Renal cortical epithelial cell (primary cell): ENCODE data around the gene NPSR1. TPM values are rescaled to one million over a fixed set of nuclear protein-coding genes. Genes with fewer than 3 reads are reported as not detected.
"Not testable (repeated sequence)": the region's sequence is repeated elsewhere in the genome, so short reads cannot be mapped to it uniquely, and the experiment has no call there.

Source experiments
- DNase-seq: peaks from one replicate; pipeline ENCODE4 v3.0.0-alpha.2; 2011; ENCODE audit warnings: low read depth
- total RNA-seq: library from RNA; depleted of rRNA; stranded (reverse); fragments of >200 nt; gene quantifications from 2 replicates; pipeline ENCODE4 v1.2.3, GENCODE V29; 2014

NPSR1 gene, protein sequence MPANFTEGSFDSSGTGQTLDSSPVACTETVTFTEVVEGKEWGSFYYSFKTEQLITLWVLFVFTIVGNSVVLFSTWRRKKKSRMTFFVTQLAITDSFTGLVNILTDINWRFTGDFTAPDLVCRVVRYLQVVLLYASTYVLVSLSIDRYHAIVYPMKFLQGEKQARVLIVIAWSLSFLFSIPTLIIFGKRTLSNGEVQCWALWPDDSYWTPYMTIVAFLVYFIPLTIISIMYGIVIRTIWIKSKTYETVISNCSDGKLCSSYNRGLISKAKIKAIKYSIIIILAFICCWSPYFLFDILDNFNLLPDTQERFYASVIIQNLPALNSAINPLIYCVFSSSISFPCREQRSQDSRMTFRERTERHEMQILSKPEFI
- not detected in 2 replicates for total RNA-seq

DNA sequence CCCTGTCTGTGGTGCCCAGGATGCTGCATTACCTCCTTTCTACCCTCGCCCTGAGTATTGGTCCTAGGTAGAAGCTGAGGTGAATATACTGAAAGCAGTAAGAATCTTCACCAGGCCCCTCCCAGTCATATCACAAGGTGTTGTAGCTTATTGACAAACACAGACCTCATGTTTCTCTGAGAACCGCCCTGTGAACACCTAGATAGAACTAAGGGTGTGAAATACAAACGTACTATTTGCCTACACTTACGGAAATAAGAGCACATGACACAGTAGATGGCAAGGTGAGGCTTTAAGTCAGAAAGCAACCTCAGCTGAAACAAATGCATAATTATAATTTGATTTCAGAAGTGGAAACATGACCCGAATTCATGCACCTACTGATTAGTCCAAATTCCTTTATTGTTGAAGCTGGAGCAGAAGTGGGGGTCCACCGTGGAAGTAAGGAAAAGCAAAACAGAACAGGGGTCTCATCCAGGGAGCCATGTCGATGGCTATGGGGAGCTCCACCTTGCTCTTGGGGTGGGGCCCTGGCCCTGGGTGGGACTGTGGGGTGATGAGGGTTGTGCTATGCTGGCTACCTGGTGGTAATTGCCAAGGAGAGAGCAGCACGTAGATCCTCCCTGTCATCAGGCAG is at the start of gene NPSR1:
NPSR1 (plus strand) TSS at position 587 of the 637 bp plus-strand sequence. CDS start 195 bp downstream, outside the sequence.
- DNase-seq = no peak

DNA sequence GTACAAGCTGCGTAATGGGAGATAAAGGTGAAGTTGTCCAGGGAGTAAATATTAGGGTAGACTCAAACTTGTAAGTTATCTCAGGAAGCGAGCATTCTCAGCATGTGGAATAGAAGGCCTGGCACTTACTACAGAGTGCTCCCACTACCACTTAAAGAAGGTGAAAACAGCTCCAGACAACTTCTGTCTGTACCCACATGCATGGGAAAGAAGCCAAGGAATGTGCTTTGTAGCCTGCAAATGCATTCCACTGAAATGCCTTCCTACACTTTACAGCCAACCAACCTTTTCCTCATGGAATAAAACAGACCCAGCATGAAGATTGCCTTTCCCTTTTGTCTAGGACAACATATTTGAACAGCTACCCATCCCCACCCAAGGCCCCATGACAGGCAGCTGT is 45.4 kb upstream of the NPSR1 start:
- peak; percentile 84 for DNase-seq

DNA sequence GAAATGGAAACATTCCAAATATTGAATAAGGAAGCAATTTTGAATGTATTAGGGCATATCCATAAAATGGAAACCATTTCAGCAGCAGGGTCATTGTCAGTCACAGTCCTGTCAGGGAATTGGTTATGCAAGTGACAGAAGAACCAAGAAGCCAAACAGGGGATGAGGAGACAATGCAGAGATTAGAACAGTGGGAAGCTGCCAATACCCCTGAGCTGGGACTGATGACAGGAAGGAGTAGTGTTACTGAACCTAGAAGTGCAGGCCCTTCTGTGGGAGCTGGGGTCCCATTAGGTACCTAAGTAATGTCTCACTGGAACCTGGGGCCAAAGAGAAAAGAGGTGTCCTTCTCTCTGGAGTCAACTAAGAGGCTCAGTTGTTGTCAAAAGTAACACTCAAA is 37.6 kb upstream of the NPSR1 start:
- no peak for DNase-seq

DNA sequence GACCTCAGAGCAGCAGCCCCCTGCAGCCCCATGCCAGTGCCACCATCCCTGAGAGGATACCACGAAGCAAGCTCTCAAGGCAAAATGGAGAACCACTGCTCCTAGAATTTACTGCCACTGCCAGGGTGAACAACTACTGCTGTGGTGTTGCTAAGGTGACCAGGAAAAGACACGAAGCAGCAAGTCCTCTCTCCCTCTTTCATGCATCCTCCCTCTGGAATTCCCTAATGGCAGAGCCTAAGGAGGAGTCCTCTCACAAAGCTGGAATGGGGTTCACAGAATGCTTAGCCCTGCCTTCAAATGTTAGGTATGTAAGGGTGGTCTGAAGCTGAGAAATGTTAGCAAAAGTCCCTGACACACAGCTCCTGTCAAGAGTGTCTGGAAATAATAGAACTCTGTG is 35.8 kb upstream of the NPSR1 start:
- no peak for DNase-seq

DNA sequence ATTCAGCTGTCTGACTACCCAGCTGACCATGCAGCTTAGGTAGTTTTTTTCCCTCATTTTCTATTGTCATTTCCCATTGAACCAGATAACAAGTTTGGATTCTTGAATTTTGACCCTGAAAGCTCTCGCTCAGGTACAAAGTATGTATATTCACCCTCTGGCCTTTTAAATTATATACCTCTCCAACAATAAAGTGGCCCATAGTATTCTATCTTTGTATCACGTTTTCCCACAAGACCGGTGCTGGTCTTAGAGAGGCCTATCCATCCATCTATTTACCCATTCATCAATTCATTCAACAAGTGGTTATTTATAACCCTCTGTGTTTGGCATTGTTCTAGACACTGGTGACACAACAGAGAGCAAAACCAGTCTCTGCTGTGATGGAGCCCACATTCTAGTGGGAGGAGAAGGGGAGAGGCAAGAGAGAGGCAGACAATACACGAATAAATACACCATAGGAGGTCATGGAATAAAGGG is 35.2 kb upstream of the NPSR1 start:
- no peak for DNase-seq

DNA sequence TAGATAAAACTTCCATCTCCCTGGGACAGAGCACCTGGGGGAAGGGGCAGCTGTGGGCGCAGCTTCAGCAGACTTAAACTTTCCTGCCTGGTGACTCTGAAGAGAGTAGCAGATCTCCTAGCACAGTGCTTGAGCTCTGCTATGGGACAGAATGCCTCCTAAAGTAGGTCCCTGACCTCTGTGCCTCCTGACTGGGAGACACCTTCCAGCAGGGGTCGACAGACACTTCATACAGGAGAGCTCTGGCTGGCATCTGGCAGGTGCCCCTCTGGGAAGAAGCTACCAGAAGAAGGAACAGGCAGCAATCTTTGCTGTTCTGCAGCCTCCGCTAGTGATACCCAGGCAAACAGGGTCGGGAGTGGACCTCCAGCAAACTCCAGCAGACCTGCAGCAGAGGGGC is 29.4 kb upstream of the NPSR1 start:
- not testable (repeated sequence) for DNase-seq

DNA sequence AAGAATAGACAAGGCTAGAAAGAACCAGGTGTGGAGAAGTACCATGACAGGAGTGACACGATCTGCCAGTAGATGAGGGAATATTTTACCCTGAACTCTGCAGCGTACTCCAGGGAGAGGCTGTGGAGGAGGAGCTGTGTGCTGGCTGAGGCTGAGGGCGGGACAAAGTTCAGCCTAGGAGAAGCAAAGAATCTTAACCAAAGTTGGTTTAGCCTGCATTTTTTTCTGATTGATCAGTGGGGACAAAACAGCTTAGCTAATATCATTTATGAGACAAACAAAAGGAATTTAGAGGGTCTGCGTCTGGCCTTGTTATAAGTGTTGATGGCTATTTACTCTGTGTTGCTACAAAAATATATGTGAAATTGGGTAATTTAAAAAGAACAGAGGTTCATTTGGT is 5.2 kb upstream of the NPSR1 start:
- peak; percentile 69 for DNase-seq

DNA sequence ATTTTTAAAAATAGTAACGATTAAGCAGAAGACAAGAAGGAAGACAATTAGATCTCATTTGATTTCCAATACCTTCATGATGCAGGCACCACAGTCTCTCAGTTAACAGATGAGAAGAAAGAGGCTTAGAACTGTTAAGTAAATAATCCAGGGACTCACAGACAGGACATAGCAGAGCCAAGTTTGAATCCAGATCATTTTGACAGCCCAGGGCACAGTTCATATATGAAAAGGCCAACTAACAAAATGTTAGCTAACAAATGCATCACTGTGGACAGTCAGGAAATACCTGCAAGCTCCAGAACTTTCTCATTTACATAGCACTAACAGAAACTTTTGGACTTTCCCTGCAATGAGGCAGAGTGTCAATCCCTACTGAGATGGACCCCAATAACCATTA is 4.2 kb upstream of the NPSR1 start:
- no peak for DNase-seq

DNA sequence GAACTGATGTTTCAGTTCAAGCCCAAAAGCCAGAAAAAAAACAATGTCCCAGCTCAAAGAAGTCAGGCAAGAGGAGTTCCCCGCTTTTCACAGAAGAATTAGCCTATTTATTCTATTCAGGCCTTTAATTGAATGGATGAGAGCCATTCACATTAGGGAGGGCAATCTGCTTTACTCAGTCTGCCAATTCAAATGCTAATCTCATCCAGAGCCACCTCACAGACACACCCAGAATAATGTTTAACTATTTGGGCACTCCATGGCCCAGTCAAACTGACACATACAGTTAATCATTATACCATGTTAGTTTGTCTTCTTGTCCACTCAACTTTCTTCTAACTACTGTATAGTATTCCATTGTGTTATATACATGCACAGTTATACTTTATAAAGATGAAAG is 2.6 kb upstream of the NPSR1 start:
- peak; percentile 74 for DNase-seq

DNA sequence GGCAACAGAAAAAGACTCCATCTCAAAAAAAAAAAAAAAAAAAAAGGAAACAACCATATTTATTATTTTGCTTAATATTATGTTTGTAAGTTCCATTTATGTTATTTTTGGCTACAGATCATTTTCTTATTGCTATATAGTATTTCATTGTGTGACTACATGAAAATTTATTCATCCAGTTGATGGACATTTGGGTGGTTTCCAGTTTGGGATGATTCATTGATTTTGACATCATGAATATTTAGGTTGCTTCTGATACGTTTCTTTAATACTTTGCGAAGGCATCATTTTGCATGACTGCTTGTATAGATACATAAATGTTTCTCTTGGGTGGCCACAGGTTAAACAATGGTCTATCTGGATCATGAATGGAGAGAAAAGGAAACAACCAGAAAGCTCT is 2.0 kb upstream of the NPSR1 start:
- no peak for DNase-seq

DNA sequence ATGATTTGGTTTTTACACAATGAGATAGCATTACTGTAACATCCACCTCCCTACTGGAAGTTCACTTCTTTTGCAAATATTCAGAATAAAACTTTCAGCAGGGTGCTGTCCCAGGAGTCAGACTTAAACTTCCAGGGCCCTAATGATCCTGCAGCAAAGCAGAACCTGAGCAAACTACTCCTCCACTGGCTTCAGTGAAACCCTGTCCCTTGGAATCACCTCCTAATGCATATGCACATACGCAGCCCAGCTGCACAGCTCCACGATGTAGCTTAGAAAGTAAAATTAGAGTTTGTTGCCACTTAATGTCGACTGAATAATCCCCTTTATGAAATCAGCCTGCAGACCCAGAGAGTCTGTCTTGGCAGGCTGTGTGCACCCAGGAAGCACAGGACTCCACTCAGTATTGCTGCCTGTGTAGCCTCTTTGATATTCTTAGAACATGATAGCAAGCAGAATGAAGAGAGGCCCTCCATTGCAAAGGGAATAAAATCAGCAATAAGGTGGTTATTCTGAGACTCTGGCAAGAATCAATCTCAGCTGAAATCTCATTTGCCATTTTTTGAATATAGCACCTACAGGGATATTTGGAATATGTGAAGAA is 1.6 kb downstream of the NPSR1 start:
- DNase-seq = no peak

DNA sequence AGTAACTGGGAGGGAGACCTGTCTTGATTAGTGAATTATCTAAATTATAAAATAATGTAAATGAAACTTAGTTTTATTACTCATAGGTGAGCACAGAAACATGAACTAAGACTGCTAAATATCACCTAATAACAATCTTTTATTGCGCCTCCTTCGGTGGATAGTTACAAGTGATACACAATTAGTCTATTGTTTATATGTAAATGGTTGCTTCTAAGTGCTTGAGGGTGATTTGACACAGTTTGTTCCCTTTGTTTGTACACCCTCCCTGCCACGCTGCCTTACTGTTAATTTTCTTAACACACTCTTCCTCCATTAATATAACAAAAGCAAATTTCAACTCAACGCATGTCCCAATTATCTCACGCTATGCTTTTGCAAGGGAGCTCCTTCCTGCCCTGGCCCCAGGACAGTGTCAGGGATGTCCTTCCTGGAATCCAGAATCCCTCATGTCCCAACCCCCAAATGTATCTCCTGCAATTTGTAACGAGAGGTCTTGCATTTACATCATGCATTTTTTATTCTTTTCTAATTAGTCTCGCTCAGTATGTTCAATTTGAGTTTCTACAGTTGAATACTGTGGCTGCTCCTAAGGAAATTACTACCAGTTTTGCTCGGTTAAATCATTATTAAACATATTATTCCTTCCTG is 4.2 kb downstream of the NPSR1 start:
- no peak for DNase-seq

DNA sequence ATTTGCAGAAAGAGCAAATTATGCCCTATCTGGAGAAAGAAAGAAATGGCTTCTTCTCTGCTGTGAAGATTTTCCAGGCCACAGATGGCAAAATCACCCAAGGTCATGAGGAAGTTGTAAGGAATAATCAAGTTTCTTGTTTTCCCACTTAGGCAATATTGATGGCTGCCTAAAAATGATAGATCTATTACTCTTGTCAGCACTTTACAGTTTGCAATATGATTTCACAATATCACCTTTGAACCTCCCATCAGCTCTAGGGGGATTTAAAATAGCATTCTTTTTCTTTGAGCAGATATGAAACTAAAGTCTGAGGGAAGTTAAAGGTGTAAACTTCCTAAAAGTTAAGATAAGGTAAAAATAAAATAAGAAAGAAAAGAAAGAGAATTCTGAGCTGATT is 6.7 kb downstream of the NPSR1 start:
- DNase-seq = no peak

DNA sequence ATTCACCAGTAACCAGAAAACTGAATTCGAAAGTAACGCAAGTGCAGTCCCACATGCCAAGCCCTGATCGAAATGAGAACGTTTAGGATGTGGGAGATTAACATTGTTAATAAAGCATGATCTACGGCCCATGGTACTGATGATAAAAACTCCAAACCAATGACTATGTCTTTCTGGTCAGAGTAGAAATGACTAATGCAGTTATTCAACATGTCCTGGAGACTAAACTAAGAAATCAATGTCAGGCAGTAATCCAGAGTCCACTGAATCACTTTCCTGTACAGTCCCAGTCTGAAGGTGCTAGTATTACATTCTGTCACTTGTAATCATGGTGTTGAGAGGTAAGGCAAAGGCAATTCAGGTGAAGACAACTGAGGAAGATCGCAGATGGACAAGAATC is 14.4 kb downstream of the NPSR1 start:
- peak; percentile 58 for DNase-seq

DNA sequence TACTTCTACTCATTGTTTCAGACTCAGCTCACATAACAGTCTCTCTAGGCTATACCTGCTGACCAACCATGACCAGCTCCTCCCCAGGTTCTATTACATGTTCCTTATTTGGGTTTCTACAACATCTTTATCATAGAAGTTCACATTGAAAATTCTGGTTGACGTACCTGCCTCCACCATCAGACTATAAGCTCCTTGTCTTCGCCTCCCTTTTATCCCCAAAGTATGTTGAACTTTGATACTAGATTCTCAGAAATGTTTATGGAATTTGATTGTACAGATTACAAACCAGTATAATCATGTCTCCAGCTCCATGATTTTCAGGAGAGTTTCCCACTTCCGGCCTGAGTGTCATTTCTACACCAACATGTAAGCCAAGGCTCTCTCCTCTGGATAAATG is 15.0 kb downstream of the NPSR1 start:
- DNase-seq = no peak

DNA sequence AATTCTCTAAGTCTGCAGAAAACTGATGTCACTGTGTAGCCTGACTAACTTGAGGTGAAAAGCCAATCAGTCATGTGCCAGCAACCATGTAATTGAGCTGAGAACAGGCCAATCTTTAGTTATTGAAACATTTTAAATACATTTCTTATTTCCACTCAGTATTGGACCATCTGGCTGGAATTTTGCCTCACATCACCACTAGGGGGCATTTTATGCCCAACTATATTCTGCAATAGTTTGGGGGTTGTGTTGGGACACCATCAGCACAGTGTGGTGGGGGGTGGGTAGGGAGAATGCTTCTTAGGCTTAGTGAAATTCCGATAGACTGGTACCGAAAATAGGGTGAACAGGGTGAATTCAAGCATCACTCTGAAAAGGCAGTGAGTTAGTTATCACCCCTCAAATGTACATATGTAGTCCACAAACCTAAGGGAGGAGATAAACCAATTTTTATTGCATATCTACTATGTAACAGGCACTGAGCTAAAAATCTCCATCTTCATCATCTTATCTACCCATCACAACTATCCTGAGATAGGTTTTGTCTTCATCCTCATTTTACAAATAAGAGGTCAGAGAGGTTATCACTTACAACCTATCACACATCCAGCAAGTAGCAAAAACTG is 17.8 kb downstream of the NPSR1 start:
- DNase-seq = peak; percentile 13

DNA sequence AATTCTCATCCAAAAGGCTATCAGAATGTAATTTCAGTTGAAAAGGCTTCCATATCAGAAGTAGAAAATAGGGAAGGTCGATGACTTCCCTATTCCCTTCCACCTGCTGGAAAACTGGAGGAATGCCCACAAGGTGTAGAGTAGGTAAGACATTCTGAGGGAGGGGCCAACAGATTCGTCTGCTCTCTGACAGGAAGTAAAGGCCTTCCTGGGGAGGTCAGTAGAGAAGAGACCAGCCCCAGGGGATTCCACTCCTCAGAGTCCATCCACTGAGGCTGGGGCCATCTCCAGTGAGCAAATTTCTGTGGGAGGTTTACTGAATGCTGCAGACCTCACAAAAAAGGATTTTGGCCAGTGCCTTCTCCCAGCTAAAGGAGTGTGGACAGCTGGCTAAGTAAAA is 19.5 kb downstream of the NPSR1 start:
- DNase-seq = no peak

DNA sequence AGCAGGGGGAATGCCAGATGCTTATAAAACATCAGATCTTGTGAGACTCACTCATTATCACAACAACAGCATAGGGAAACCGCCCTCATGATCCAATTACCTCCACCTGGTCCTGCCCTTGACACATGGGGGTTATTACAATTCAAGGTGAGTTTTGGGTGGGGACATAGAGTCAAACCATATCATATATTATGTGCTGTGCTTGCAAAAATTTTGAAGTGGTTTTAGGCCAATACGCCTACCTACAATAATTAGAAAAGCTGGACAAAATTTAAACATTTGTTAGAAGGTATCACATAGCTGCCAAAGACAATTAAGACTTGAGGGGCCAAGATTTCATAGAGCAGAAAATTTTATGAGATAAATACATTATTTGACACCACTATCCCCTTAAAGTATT is 29.5 kb downstream of the NPSR1 start:
- no peak for DNase-seq

DNA sequence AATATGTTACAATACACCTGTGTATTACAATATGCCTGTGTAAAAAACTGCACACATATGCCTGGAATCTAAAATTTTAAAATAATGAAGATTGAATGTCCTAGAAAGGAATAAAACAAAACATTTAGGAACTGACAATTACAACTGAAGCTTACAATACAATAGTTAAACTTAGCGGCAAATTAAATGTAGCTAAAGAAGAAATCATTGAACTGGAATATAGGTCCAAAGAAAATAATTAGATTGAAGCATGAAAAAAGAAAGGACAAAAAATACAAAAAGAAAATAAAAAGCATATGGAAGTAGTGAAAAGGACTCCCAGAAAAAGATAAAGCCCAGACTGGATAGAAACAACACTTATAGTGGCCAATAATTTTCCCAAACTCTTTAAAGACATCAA is 38.4 kb downstream of the NPSR1 start:
- no peak for DNase-seq

DNA sequence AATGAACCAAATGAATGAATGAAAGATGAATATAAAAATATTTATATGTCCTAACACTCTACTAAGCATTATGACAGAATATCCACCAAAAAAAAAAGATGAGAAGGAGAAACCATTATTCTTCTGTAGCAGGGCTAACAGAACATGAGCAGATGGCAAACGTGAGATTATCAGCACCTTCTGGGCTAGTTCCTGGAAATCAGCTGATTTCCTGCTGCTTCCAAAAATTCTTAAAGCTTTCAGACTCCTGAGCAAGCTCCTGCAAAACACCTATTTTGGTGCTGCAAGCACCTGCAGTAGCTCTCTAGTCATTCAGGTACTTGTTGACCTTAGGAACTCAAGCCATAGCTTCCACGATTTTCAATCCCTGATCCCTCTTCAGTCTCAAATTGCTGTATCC is 51.8 kb downstream of the NPSR1 start:
- no peak for DNase-seq

DNA sequence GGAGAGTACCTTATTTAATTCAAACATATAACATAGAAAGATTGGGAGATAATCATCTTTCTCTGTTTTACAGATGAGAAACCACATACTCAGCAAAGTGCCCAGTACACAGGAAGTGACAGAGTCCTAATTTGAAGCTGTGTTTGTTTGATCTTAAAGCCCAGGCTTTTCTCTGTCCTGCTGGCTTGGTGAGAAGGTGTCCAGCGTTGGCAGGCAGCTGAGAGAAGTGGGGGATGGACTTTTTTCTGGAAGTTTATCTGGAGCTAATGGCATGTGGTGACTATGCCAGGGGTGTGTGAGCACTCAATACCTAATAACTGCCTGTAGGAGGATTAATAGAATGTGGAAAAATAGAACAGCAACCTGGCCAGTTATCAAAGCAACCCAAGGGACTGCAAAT is 60.8 kb downstream of the NPSR1 start:
- DNase-seq = no peak

DNA sequence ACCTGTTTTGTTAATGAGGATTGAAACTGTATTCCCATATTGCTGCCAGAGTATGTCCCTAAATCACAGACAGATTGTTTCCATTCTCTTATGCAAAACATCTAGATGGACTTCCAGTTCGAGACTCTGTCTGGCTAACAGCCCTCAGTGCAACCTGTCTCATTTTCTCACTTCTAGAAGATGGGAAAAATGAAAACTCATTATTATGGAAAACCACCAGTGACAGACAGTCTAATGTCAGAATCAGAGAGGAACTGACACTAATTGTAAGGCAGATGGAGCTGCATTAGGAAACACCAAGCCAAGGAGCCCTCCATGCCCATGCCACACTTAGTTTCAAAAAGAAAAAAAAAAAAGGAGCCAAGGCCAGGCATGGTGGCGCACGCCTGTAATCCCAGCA is 61.6 kb downstream of the NPSR1 start:
- DNase-seq = no peak
